Putamen (tissue), 1 donor: ENCODE results near the gene SCD.
"Not testable (repeated sequence)": the region's sequence is repeated elsewhere in the genome, so short reads cannot be mapped to it uniquely, and the experiment has no call there.

Source experiments
- DNase-seq: peaks from one replicate; pipeline ENCODE4 v3.0.0-alpha.2; 2016; ENCODE audit warnings: low spot score

Gene SCD

DNA sequence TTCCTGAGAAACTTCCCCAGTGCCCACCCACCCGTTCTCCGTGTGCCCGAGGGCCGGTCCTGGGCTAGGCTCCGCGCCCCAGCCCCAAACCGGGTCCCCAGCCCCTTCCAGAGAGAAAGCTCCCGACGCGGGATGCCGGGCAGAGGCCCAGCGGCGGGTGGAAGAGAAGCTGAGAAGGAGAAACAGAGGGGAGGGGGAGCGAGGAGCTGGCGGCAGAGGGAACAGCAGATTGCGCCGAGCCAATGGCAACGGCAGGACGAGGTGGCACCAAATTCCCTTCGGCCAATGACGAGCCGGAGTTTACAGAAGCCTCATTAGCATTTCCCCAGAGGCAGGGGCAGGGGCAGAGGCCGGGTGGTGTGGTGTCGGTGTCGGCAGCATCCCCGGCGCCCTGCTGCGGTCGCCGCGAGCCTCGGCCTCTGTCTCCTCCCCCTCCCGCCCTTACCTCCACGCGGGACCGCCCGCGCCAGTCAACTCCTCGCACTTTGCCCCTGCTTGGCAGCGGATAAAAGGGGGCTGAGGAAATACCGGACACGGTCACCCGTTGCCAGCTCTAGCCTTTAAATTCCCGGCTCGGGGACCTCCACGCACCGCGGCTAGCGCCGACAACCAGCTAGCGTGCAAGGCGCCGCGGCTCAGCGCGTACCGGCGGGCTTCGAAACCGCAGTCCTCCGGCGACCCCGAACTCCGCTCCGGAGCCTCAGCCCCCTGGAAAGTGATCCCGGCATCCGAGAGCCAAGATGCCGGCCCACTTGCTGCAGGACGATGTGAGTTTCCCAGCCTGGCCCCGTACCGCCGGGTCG is at the start of gene SCD:
Gene SCD (plus strand): TSS at position 469 of the 803 bp plus-strand sequence. CDS start 272 bp downstream, at position 741.
- peak; percentile 98 for DNase-seq

DNA sequence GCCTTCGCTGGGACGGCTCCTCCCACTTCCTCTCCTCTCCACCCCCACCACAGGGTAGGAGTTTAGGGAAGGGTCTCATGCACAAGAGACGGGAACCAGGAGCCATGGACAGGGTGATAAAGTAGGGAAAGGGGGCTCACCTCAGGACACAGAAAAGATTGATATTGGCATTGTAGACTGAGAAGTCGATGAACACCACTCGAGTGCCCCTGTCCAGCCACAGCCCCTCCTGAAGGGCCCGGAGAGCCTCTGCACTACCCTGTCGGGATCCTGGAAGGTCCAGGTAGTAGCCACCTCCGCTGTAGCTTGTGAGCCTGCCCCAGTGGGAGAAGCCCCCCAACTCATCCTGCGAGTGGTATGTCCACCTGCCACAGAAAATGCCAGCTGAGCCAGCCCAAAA is 49.8 kb upstream of the SCD start:
- DNase-seq = no peak

DNA sequence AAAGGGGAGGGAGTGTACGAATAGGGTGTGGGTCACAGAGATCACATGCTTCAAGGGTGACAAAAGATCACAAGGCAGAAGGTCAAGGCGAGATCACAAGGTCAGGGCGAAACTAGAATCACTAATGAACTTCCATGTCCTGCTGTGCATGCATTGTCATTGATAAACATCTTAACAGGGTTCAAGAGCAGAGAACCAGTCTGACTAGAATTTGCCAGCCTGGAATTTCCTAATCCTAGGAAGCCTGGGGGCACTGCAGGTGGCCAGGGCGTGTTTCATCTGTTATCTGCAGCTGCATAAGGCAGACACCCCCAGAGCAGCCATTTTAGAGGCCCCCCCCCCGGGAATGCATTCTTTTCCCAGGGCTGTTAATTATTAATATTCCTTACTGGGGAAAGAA is 45.9 kb upstream of the SCD start:
- not testable (repeated sequence) for DNase-seq

DNA sequence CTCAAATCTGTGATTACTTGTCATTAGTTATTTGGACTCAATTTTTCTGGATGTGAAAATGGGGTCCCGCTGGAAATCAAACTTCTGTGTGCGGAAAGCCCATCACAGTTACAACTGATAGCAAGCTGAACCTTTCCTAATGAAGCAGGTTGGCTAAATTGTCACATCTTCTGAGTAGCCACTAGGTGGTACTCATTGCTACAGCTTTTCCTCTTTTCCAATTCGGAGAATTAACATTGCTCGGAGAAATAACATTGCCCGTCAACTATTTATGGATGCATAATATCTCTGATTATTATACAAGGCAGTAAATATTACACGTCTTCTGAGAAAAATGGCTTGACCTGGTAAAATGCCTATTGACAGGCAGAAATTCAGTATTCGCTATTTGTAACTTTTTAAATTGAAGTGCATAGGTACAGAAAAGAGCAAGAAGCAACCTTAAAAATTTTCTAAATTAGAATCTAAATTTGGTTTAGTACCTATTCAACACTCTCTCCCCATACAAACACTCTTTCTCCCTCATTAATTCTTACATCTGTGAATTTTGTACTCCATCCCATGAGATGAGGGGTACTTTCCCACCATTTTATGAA is 43.2 kb upstream of the SCD start:
- no peak for DNase-seq

DNA sequence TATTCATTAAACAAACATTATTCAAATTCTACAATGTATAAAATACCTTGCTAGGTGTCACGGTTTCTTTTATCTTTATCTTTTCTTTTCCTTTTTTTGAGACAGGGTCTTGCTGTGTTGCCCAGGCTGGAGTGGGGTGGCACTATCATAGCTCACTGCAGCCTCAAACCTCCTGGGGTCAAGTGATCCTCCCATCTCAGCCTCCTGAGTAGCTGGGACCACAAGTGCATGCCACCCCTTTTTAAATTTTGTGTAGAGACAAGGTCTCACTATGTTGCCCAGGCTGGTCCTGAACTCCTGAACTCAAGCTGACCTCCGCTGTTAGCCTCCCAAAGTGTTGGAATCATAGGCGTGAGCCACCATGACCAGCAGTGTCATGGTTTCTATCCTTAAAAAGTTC is 42.6 kb upstream of the SCD start:
- DNase-seq = no peak

DNA sequence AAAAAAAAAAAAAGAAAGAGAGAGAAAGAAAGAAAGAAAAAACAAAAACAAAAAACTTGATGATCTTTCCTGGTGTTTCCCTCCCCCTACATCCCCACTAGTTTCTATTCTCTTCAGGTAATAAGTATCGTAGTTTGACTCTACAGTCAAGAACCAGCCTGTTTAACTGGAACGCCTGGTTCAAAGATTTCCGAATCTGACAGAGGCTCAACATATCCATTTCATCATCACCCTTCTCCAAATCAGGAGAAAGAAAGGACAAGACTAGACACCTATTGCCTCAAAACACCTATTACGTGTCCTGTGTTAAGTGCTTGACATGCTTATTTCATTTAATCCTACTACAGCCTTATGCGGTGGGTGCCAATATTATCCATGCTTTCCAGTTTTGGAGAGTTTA is 40.2 kb upstream of the SCD start:
- no peak for DNase-seq

DNA sequence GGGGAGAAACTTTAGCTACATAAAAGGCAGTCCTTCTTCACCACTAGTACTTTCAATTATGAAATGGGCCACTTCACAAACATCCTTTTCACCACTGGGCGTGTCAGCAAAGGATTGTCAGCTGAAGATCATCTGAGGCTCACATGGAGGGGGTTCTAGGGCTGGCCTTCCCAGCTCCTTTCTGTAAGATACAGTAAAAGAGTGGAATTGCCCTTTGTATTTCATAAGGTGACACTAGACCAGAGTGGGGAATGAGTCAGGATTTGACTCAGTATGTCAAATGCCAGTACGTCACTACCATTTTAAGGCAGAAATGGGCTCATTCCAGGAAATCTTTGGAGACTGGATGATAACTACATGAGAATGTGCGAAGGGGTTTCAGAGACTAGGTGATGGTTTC is 39.3 kb upstream of the SCD start:
- no peak for DNase-seq

DNA sequence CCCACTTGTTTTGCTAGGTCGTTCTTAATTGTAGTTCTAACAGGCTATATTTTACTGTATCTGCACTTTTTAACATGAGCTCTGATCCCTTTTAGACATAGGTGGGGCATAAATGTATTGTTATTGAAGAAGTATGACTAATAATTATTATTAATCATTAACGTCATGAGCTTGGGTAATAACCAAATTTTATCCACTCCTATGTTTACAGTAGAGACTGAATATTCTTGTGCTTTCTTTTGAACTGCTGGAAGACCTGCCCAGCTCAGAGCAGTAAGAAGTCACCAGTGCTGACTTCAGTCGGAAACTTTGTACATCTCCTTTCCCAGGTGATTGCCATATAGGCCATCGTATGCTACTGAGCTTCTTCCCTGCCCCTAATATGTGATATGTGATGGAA is 35.7 kb upstream of the SCD start:
- no peak for DNase-seq

DNA sequence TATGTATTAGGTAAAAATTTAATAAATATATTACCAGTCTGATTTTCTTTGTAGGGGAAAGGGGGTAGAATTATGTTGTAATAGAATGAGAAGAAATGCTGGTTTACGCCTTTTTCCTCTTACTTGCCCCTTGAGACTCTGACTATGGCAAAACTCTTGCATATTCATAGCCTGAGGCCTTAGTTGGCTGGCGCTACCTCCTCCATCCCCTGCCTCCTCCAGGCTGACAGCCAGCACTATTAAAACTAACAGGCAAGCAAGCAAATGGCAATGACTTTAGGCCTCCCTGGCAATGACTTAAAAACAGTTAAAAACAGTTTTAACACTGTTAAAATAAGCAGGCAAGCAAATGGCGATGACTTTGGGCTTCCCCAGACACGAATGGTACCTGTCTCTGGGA is 31.4 kb upstream of the SCD start:
- DNase-seq = no peak

DNA sequence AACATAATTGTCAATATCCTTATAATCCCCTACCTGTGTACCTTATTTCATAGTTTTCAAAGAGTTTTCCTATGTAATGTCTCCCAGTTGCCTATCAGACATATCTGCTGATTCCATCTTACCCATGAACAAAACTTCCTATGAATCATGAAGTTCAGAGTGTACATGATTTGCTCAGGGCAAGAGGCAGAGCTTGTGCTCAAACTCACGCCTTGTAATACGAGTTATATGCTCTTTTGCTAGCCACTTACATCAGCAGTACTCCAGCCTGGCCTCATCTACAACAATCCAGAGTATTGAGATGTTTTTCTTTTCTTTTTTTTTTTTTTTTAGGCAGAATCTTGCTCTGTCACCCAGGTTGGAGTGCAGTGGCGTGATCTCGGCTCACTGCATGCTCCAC is 28.8 kb upstream of the SCD start:
- DNase-seq = no peak

DNA sequence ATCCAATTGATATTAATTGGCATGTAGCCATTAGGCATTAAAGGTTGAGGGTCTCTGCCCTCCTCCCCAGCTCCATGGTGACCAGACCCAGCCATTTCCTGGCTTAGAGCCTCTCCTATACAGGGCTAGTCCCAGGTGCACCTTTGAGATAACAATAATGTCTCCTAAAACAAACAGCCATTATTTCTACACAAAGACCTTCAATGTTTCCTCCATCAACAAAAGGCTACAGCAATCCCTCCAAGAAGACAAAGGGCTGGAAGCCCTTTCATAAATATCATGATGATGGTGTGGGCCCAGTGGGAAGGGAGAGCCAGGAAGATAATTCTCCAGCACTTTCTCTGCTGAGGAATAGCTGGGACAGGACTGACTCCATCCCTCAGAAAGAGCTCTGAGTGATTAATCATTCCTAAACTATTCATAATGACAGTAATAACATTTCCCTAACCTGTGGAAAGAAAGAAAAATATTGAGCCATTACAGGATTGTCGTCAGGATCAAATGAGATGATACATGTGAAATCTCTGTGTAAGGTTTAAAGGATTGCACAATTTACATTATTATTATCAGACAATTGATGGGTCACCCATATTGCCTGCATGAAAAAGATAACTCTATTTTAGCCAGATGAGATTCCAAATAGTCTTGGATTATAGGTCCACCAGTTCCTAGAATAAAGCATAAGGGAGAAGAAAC is 27.2 kb upstream of the SCD start:
- DNase-seq = peak; percentile 71

DNA sequence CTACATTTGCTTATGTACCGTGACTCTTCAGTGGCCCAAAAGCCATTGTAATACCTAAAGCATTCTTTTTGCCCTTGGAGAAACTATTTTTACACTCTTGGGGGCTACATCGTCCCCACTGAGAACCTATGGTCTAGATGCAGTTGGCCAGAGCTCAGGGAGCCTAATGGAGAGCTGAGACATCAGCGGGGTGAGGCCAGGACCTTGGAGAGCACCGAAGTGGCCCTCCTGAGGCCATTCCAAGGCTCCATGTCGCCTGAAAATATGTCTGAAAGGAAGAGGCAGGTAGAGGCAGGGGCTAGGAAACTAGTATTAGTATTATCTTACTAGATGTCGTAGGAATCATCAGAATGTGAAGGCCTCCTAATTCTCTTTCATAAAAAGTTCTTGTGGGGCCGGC is 21.9 kb upstream of the SCD start:
- DNase-seq = no peak

DNA sequence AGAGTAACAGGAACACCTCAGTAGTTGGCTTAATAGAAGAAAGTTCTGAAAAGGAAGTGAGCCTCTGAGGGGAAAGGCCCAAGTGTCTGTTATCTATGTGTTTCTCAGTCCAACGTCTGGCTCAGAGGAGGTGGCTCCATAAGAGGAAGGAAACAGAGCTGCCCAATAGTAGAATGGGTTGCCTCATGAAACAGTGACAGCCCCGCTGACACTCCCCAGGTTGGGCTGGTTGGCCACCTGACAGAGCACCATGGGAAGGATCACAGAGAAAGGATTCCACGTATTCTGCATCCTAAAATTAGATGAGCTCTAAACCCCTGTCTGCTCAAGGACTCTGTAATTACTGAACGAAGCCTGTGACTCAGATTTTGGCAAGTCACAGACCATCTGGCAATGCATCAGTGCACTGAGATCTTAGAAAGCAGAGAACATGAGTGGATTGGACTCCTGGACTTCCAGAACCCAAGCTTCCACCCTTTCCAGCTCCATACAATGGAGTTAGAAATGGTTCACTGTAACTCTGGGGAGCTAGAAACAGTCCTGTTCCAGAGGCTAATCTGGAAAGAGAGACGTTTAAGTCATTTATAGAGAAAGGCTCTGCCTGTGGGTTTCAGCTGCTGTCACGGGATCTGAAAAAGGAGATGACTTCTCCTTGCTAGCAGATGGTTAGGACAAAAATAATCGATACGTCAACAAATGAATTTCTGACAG is 19.9 kb upstream of the SCD start:
- no peak for DNase-seq

DNA sequence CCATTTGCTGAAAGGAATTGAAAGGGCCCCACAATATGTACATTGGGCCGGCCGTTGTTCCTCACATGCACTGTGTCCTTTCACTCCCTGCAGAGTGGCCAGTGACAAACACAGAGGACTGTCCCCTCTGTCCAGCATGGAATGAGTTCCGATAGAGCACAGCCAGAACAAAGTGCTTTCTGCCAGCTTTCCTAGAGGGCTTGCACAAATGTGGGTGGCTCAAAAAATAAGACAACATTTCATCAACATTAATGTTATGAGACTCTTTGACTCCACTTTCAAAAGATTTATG is 19.4 kb upstream of the SCD start:
- DNase-seq = no peak

DNA sequence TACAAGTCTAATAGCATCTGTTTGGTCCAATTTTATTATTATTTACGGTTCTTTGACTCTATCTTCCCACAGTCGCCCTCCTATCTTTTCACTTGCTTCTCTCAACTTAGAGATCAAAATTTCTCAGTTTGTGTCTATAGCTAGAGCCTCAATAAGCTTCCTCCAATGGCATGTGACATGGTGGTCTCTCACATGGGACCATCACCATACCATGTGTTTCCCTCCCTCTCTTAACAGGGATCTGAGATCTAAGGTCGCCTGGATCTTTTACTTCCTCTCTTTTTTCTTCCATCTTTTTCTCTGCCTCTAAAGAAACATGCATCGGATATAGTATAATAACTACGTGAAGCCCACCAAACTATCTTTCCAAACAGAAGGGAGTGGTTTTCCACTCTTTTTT is 18.8 kb upstream of the SCD start:
- no peak for DNase-seq

DNA sequence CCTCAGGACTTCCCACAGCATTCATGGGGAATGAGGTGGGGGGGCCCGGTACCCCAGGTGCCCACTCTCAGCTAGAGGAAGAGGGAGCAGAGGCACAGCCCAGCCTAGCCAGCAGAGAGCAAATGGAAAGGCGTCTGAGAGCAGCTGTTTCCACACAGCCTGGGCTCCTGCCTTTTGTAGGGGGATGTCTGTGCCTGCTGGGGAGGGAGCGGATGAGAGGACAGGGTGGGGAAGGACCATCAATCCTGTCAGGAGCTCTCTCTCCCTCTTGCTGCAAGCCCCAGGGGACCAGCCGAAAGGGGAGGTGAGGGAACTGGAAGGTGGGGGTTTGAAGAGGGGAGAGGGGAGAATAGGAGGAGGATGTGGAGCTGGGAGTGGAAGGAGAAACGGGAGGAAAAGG is 17.0 kb upstream of the SCD start, which contains the start of gene PKD2L1:
Gene PKD2L1 (minus strand): TSS at position 150 of the 400 bp plus-strand sequence. CDS start 125 bp downstream, at position 25.
- no peak for DNase-seq

DNA sequence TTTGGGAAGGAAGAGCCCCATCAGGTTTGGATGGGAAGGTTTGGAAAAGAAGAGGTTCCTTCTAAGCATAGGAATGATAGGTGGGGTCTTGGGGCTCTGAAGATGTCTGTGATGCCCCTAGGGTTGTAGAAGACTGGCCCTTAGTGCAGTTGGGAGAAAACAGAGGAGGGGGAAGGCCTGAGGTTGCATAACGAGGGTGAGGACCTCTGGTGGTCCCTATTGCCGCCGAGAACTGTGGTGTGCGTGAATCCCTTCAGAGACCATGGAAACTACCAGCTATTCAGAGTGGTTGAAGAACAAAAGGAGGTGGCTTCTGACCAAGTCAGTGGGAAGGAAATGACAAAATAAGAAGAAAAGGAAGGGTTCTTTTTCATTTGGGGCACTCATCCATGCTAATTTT is 13.9 kb upstream of the SCD start:
- DNase-seq = no peak

DNA sequence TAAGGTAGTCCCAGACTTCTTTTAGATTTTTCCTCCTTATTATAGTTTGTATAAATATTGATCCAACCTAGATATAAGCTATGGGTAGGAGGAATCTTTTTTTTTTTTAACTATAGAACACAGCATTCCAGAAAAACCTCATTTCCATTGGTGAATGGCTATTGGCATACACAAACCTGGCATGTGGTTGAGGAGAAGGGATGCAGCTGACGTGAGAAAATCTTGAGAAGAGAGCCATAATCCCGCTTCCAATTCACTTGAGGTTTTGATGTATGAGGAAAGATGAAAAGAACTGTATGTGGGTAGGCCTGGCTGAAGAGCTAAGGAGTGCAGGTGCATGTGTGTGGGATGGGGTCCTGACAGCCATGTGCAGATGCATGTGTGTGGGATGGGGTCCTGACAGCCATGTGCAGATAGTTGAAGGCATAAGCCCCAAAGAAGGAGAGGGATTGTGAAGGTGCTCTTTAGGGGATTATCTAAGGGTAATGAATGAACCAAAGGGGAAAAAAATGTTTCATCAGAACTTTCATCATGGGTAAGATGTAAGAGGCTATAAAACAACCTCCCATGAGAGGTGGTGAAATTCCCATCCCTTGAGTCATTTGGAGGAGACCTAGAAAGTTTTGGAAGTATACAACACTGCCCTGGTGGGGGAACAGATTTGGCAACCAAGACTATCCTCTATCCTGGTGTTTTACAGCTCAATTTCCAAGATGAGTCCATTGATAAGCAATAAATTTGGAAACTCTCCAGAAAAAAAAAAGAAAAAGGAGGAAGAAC is 13.2 kb upstream of the SCD start:
- no peak for DNase-seq

DNA sequence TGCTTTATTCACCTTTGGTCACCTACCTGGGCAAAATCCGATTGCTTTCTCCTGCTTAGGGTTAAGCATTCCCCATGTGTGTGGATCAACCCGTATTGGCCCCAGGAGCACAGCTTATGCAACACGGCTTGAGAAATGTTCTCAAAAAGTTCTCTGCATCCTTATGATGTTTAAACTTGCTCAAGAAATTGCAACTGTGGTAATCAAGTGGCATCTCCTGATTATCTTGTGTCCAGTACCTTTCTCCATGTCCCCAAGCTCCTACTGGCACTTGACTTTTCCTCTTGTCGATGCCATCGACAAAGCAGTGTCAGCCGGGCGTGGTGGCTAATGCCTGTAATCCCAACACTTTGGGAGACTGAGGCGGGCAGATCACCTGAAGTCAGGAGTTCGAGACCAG is 12.3 kb upstream of the SCD start:
- no peak for DNase-seq

DNA sequence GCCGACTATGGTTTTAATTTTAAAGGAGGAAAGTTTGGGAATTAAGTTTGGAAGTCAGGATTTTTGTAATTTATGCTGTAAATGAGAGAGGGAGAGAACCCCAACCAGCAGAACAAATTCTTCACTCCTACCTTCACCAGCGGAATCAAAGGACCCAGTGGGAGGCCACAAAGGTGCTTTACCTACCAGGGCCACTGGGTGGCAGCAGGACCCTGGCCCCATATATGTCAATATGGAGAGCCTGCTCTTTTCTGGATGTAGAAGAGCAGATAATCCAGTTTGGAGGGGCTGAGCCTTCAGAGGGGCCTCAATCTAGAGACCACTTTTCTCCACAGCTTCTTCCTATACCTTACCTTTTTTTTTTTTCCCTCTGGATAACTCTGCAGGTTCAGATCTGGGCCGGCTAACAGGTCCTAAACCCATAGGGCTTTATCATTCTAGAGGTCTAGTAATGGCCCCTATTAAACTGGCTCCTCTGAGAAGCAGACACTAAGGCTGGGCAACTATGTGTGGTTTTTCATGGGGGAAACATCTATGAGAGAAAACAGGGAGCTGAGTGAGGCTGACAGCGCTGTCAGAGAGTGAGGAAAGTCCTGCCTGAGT is 8.5 kb upstream of the SCD start:
- DNase-seq = peak; percentile 72

DNA sequence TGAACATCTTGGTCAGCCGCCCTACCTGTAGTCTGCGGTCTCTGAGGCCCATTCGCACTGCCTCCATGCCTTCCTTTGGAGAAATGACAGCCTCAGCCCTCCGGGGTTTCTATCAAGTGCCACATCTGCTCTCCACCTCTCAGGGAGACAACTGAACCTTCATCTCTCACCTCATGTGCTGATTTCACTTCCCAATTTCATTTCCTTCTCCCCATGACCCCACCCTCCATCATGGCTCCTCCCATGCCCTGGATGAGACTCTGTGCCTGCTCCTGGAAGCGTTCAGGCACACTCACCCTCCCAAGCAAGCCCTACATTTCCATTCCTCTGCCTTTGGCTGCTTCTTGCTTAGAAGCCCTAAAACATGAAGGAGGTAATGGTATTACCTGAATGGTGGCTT is 7.8 kb upstream of the SCD start:
- DNase-seq = no peak
